Neural cell (in vitro differentiated cells): ENCODE results near the gene CNTLN. TPM values are rescaled to one million over a fixed set of nuclear protein-coding genes. Genes with fewer than 3 reads are reported as not detected.

Experiments
- H2AFZ ChIP-seq: fragments of 200-600, 300-800 bp; sonication (generic), shearing (Covaris generic); 2 replicates; pipeline ENCODE4 v1.6.0; 2014; ENCODE audit warnings: low read depth, mild to moderate bottlenecking, antibody characterized with exemption, low read length, moderate library complexity
- H3F3A ChIP-seq: fragments of 200-600 bp; shearing (Covaris generic); 2 replicates; pipeline ENCODE4 v1.6.1; 2016; ENCODE audit warnings: mild to moderate bottlenecking, moderate library complexity, mixed read lengths, antibody characterized with exemption, low read length; ENCODE audit not compliant: insufficient read depth, poor library complexity, severe bottlenecking
- H3K27ac ChIP-seq: fragments of 200-600, 300-800 bp; sonication (generic), shearing (Covaris generic); 2 replicates; pipeline ENCODE4 v1.5.1; 2014; ENCODE audit warnings: mild to moderate bottlenecking, low read length, moderate library complexity
- H3K27me3 ChIP-seq: fragments of 300-800, 200-600 bp; sonication (generic), shearing (Covaris generic); 2 replicates; pipeline ENCODE4 v1.6.0; 2014; ENCODE audit warnings: mild to moderate bottlenecking, low read depth, low read length, moderate library complexity; ENCODE audit not compliant: insufficient read depth
- H3K36me3 ChIP-seq: fragments of 300-800, 200-600 bp; sonication (generic), shearing (Covaris generic); 2 replicates; pipeline ENCODE4 v1.5.1; 2014; ENCODE audit warnings: mild to moderate bottlenecking, antibody characterized with exemption, low read length, moderate library complexity; ENCODE audit not compliant: insufficient read depth
- H3K4me2 ChIP-seq: fragments of 300-800, 200-600 bp; sonication (generic), shearing (Covaris generic); 2 replicates; pipeline ENCODE4 v1.6.0; 2014; ENCODE audit warnings: mild to moderate bottlenecking, low read length
- H3K4me3 ChIP-seq: fragments of 300-800, 200-600 bp; sonication (generic), shearing (Covaris generic); 2 replicates; pipeline ENCODE4 v1.5.1; 2014; ENCODE audit warnings: mild to moderate bottlenecking, low read length, moderate library complexity
- H3K79me2 ChIP-seq: fragments of 200-600 bp; shearing (Covaris generic); replicated peaks from 2 replicates; pipeline ENCODE4 v1.6.0; 2014; ENCODE audit warnings: mild to moderate bottlenecking, low read length, moderate library complexity; ENCODE audit not compliant: insufficient read depth
- H3K9ac ChIP-seq: fragments of 300-800, 200-600 bp; sonication (generic), shearing (Covaris generic); 2 replicates; pipeline ENCODE4 v1.6.1; 2016; ENCODE audit warnings: mild to moderate bottlenecking, low read length, mixed read lengths
- H3K9me2 ChIP-seq: fragments of 200-600 bp; shearing (Covaris generic); 2 replicates; pipeline ENCODE4 v1.6.1; 2016; ENCODE audit warnings: mild to moderate bottlenecking, low read length, mixed read lengths; ENCODE audit not compliant: insufficient read depth
- H3K9me3 ChIP-seq: fragments of 200-600, 300-800 bp; sonication (generic), shearing (Covaris generic); 2 replicates; pipeline ENCODE4 v1.6.1; 2016; ENCODE audit warnings: mild to moderate bottlenecking, mixed run types, low read length, moderate library complexity, mixed read lengths
- H4K20me1 ChIP-seq: fragments of 200-600 bp; shearing (Covaris generic); 2 replicates; pipeline ENCODE4 v1.6.1; 2016; ENCODE audit warnings: mild to moderate bottlenecking, mixed run types; ENCODE audit not compliant: insufficient read depth
- EP300 ChIP-seq: fragments of 450-650 bp; conservative IDR thresholded peaks from 2 replicates; pipeline ENCODE4 v1.6.1; 2014; ENCODE audit warnings: antibody characterized with exemption, mild to moderate bottlenecking, moderate library complexity; ENCODE audit not compliant: poor library complexity, severe bottlenecking
- EZH2 ChIP-seq: fragments of 200-600, 300-800 bp; shearing (Covaris generic), sonication (generic); IDR thresholded peaks from 2 replicates; pipeline ENCODE4 v1.6.1; 2014; ENCODE audit warnings: antibody characterized with exemption, low read length, borderline replicate concordance, mild to moderate bottlenecking; ENCODE audit not compliant: insufficient read depth, poor library complexity, severe bottlenecking
- MXI1 ChIP-seq: fragments of 450-650 bp; conservative IDR thresholded peaks from 2 replicates; pipeline ENCODE4 v1.6.1; 2014; ENCODE audit warnings: antibody characterized with exemption, mild to moderate bottlenecking; ENCODE audit not compliant: poor library complexity, severe bottlenecking
- POLR2AphosphoS5 ChIP-seq: IDR thresholded peaks from 2 replicates; pipeline ENCODE4 v1.6.1; 2012
- RAD21 ChIP-seq: fragments of 450-650 bp; conservative IDR thresholded peaks from 2 replicates; pipeline ENCODE4 v1.6.1; 2014; ENCODE audit warnings: antibody characterized with exemption, mild to moderate bottlenecking, moderate library complexity
- SMC3 ChIP-seq: fragments of 450-650 bp; conservative IDR thresholded peaks from 2 replicates; pipeline ENCODE4 v1.6.1; 2014; ENCODE audit warnings: antibody characterized with exemption, mild to moderate bottlenecking, moderate library complexity; ENCODE audit not compliant: poor library complexity
- TAF1 ChIP-seq: IDR thresholded peaks from 2 replicates; pipeline ENCODE4 v1.6.1; 2012; ENCODE audit warnings: low read depth
- polyA plus RNA-seq: library from polyadenylated mRNA; depleted of rRNA; stranded (reverse); fragments of >200 nt; gene quantifications from 2 replicates; pipeline ENCODE4 v1.2.3, GENCODE V29; 2014
- TF ChIP-seq, protein P1 (sequence below): fragments of 450-650 bp; IDR thresholded peaks from 2 replicates; pipeline ENCODE4 v1.5.1; 2014; ENCODE audit warnings: antibody characterized with exemption, mild to moderate bottlenecking, moderate library complexity; ENCODE audit not compliant: poor library complexity, severe bottlenecking
- TF ChIP-seq, protein P2 (sequence below): IDR thresholded peaks from 2 replicates; pipeline ENCODE4 v1.6.1; 2012; ENCODE audit warnings: borderline replicate concordance

The CNTLN gene
- polyA plus RNA-seq, 1 donor from 2014 or later = 5.0 TPM

DNA sequence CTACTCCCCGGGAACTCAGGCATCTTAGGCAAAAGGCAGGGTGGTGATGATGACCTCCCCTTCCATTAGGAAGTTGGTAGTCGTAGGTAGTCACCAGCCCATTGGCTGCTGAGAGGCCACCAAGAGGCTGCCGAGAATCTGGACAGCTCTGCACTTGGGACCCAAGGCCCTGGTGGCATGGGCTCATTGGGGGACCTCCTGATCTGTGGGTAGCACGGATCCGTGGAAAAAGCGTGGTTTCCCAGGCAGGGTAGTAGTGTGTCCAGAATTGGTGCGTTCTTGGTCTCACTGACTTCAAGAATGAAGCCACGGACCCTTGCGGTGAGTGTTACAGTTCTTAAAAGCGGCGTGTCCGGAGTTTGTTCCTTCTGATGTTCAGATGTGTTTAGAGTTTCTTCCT, 158.8 kb downstream of the CNTLN start:
- Histone ChIP-seq H4K20me1 (no peaks in the 10 kb centered on the region), H2AFZ (no peak overlapping the region), H3K9me3 (no peaks in the 10 kb centered on the region), H3K4me3 (no peak overlapping the region), H3K9me2 (no peaks in the 10 kb centered on the region), H3K4me2 (no peak overlapping the region), H3K27me3 (no peaks in the 10 kb centered on the region), H3K79me2 (no peaks in the 10 kb centered on the region), H3K27ac (no peak overlapping the region), H3K9ac (no peak overlapping the region), H3K36me3 (no peaks in the 10 kb centered on the region), H3F3A (no peaks in the 10 kb centered on the region)
- TF ChIP-seq, protein P1, sequence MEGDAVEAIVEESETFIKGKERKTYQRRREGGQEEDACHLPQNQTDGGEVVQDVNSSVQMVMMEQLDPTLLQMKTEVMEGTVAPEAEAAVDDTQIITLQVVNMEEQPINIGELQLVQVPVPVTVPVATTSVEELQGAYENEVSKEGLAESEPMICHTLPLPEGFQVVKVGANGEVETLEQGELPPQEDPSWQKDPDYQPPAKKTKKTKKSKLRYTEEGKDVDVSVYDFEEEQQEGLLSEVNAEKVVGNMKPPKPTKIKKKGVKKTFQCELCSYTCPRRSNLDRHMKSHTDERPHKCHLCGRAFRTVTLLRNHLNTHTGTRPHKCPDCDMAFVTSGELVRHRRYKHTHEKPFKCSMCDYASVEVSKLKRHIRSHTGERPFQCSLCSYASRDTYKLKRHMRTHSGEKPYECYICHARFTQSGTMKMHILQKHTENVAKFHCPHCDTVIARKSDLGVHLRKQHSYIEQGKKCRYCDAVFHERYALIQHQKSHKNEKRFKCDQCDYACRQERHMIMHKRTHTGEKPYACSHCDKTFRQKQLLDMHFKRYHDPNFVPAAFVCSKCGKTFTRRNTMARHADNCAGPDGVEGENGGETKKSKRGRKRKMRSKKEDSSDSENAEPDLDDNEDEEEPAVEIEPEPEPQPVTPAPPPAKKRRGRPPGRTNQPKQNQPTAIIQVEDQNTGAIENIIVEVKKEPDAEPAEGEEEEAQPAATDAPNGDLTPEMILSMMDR = no peak
- no peak for TF ChIP-seq SMC3
- TF ChIP-seq EZH2 = no peak
- no peak for TF ChIP-seq TAF1
- TF ChIP-seq MXI1 = no peak
- no peak for TF ChIP-seq EP300
- TF ChIP-seq, protein P2, sequence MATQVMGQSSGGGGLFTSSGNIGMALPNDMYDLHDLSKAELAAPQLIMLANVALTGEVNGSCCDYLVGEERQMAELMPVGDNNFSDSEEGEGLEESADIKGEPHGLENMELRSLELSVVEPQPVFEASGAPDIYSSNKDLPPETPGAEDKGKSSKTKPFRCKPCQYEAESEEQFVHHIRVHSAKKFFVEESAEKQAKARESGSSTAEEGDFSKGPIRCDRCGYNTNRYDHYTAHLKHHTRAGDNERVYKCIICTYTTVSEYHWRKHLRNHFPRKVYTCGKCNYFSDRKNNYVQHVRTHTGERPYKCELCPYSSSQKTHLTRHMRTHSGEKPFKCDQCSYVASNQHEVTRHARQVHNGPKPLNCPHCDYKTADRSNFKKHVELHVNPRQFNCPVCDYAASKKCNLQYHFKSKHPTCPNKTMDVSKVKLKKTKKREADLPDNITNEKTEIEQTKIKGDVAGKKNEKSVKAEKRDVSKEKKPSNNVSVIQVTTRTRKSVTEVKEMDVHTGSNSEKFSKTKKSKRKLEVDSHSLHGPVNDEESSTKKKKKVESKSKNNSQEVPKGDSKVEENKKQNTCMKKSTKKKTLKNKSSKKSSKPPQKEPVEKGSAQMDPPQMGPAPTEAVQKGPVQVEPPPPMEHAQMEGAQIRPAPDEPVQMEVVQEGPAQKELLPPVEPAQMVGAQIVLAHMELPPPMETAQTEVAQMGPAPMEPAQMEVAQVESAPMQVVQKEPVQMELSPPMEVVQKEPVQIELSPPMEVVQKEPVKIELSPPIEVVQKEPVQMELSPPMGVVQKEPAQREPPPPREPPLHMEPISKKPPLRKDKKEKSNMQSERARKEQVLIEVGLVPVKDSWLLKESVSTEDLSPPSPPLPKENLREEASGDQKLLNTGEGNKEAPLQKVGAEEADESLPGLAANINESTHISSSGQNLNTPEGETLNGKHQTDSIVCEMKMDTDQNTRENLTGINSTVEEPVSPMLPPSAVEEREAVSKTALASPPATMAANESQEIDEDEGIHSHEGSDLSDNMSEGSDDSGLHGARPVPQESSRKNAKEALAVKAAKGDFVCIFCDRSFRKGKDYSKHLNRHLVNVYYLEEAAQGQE = no peak
- no peak for TF ChIP-seq RAD21
- no peak for TF ChIP-seq POLR2AphosphoS5

DNA sequence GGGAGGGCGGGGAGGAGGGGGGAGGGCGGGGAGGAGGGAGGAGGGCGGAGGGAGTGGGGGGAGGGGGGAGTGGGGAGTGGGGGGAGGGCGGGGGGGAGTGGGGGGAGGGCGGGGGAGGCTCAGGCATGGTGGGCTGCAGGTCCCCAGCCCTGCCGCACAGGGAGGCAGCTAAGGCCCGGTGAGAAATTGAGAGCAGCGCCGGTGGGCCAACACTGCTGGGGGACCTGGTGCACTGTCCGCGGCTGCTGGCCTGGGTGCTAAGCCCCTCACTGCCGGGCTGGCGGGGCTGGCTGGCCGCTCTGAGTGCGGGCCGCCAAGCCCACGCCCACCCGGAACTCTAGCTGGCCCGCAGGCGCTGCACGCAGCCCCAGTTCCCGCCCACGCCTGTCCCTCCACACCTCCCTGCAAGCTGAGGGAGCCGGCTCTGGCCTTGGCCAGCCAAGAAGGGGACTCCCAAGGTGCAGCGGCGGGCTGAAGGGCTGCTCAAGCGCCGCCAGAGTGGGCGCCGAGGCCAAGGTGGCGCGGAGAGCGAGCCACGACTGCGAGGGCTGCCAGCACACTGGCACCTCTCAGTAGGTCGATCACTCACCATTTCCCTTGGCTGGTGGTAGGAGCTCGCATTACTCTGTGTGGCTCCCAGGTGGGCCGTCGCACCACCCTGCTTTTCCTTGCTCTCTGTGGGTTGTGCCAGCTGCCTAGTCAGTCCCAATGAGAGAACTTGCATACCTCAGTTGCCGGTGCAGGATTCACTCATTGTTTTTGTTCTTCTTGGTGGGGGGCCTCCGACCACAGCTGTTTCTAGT, 160.2 kb downstream of the CNTLN start:
- Histone ChIP-seq H3K27me3 (no peaks in the 10 kb centered on the region), H2AFZ (no peak overlapping the region), H3K9ac (no peak overlapping the region), H3K9me3 (no peaks in the 10 kb centered on the region), H3K36me3 (no peaks in the 10 kb centered on the region), H3K4me2 (no peak overlapping the region), H3K4me3 (no peak overlapping the region), H3K27ac (no peak overlapping the region), H3K79me2 (no peaks in the 10 kb centered on the region), H4K20me1 (no peaks in the 10 kb centered on the region), H3K9me2 (no peaks in the 10 kb centered on the region), H3F3A (no peaks in the 10 kb centered on the region)
- TF ChIP-seq, protein P1 = no peak
- TF ChIP-seq POLR2AphosphoS5 (no peak), TAF1 (no peak), EZH2 (no peak), RAD21 (no peak), EP300 (no peak), SMC3 (no peak), MXI1 (no peak)
- TF ChIP-seq, protein P2 = no peak
